Vagina (tissue), 2 donors: ENCODE results near the gene RFX2. TPM values are rescaled to one million over a fixed set of nuclear protein-coding genes. Genes with fewer than 3 reads are reported as not detected.
"Not testable (repeated sequence)": the region's sequence is repeated elsewhere in the genome, so short reads cannot be mapped to it uniquely, and the experiment has no call there.

ENCODE experiments used
- DNase-seq, 2 donors: peaks; one replicate each; pipeline ENCODE4 v3.0.0-alpha.2; 2017; ENCODE audit errors: extremely low spot score in 2 of 2
- H3K27ac ChIP-seq: fragments of 200-600 bp; sonication (generic); one replicate; pipeline ENCODE4 v1.5.1; 2019
- H3K27me3 ChIP-seq: fragments of 200-600 bp; sonication (generic); one replicate; pipeline ENCODE4 v1.5.1; 2019
- H3K36me3 ChIP-seq, 2 donors: fragments of 200-600 bp; sonication (generic); one replicate each; pipeline ENCODE4 v1.5.1; 2017 to 2019
- H3K4me1 ChIP-seq: fragments of 200-600 bp; sonication (generic); one replicate; pipeline ENCODE4 v1.5.1; 2019
- H3K4me3 ChIP-seq, 2 donors: fragments of 200-600 bp; sonication (generic); 1 replicate in 1 of 2; 2 replicates in 1 of 2; pipeline ENCODE4 v1.5.1; 2016 to 2019
- H3K9me3 ChIP-seq: fragments of 200-600 bp; sonication (generic); one replicate; pipeline ENCODE4 v1.5.1; 2019
- CTCF ChIP-seq, 3 experiments: fragments of 450-650 bp in 2 of 3; fragments of 200-600 bp in 1 of 3; sonication (generic) in 1 of 3; IDR thresholded peaks; one replicate each; pipeline ENCODE4 v1.5.1; 2017 to 2019; ENCODE audit warnings: antibody characterized with exemption in 3 of 3, mild to moderate bottlenecking in 2 of 3, moderate library complexity in 2 of 3
- POLR2A ChIP-seq, 2 donors: fragments of 450-650 bp; IDR thresholded peaks; one replicate each; pipeline ENCODE4 v1.6.1; 2017; ENCODE audit warnings: antibody characterized with exemption in 2 of 2, mild to moderate bottlenecking in 2 of 2, moderate library complexity in 2 of 2
- POLR2AphosphoS5 ChIP-seq, 2 donors: sonication (generic); formaldehyde crosslinking; IDR thresholded peaks; one replicate each; pipeline ENCODE4 v1.9.0; 2017; ENCODE audit warnings: antibody characterized with exemption in 2 of 2, mild to moderate bottlenecking in 2 of 2, low read depth in 1 of 2; ENCODE audit not compliant: insufficient read depth in 1 of 2
- intact Hi-C: fragments of 100-400 bp; cut with DNase I; formaldehyde crosslinking; loops from one replicate; pipeline ENCODE4 v1.15.1; 2023
- total RNA-seq: library from RNA; depleted of rRNA; stranded (reverse); fragments of >200 nt; gene quantifications from one replicate; pipeline ENCODE4 v1.2.3, GENCODE V29; 2016

RFX2 gene
- total RNA-seq, 1 donor from 2014 or later = 12.0 TPM

- Histone ChIP-seq H3K27ac (peak overlapping the region; percentile 90), H3K4me1 (peaks cover 81% of the 10 kb centered on the region), H3K4me3 (no peak overlapping the region), H3K27me3 (no peaks in the 10 kb centered on the region), H3K9me3 (no peaks in the 10 kb centered on the region), H3K36me3 (no peaks in the 10 kb centered on the region)
- no peak for DNase-seq
- TF ChIP-seq POLR2AphosphoS5 (IDR thresholded peaks at IDR 0.05; ENCODE audit: insufficient read depth in 1 of 2, low read depth in 1 of 2) (no peak), POLR2A (IDR thresholded peaks at IDR 0.05) (no peak), CTCF (IDR thresholded peaks at IDR 0.05) (no peak)
- intact Hi-C loops = no loop called here
Measured at GRCh38 chr19:5967571-5967970, 142.7 kb downstream of the RFX2 start.

GRCh38 chr19:5966941-5967340, 143.4 kb downstream of the RFX2 start:
- Histone ChIP-seq H3K27ac (peak overlapping the region; percentile 90), H3K4me1 (peaks cover 84% of the 10 kb centered on the region), H3K9me3 (no peaks in the 10 kb centered on the region), H3K4me3 (no peak overlapping the region), H3K36me3 (no peaks in the 10 kb centered on the region), H3K27me3 (no peaks in the 10 kb centered on the region)
- intact Hi-C loops = no loop called here
- TF ChIP-seq POLR2AphosphoS5 (IDR thresholded peaks at IDR 0.05; ENCODE audit: insufficient read depth in 1 of 2, low read depth in 1 of 2) (no peak), CTCF (IDR thresholded peaks at IDR 0.05) (no peak), POLR2A (IDR thresholded peaks at IDR 0.05) (no peak)
- no peak for DNase-seq

- H3K27ac ChIP-seq = peak overlapping the region; percentile 90
- no peak for TF ChIP-seq POLR2A (IDR thresholded peaks at IDR 0.05)
- TF ChIP-seq POLR2AphosphoS5 (IDR thresholded peaks at IDR 0.05; ENCODE audit: insufficient read depth in 1 of 2, low read depth in 1 of 2) = no peak
- TF ChIP-seq CTCF (IDR thresholded peaks at IDR 0.05) = no peak
- no peak for DNase-seq
- no peak overlapping the region for H3K4me3 ChIP-seq
- no peaks in the 10 kb centered on the region for H3K36me3 ChIP-seq
- intact Hi-C loops = no loop called here
- no peaks in the 10 kb centered on the region for H3K27me3 ChIP-seq
- H3K9me3 ChIP-seq = no peaks in the 10 kb centered on the region
- H3K4me1 ChIP-seq = peaks cover 88% of the 10 kb centered on the region
Measured at GRCh38 chr19:5966215-5966614, 144.1 kb downstream of the RFX2 start.

DNA sequence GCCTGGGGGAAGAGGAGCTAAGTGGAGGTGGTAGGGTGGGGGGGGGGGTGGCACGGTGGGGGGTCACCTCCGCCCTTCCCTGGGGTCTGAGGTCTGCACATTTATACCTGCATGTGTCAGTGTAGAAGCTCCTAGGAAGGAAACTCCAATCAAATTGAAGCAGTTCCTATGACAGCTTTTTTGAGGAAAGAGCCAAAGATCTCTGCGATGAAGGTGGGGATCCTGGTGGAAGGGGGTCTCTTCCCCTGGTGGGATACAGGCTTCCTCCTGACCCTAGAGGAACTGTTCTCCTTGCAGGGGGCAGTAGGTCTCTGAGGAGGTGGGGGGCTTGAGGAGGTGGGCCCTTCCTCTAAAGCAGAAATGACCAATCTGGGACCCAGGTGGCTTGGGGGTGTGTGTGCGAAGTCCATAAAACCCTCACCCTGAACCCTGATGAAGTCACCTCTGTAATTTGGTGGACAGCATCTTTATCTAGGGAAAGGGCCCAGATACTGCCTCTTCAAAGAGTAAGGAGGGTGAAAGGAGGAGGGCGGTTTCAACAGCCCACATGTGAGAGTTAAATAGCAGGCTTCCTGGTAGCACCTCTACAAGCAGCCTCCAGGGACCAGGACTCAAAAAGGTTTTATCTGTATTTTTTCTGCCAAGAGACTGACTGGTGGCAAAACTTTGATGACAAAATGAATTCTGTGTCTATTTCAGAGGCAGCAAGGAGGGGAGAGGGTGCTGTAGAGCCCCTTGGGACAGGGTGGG, 145.3 kb downstream of the RFX2 start:
- H3K36me3 ChIP-seq = no peaks in the 10 kb centered on the region
- TF ChIP-seq POLR2A (IDR thresholded peaks at IDR 0.05) (no peak), CTCF (IDR thresholded peaks at IDR 0.05) (no peak), POLR2AphosphoS5 (IDR thresholded peaks at IDR 0.05; ENCODE audit: insufficient read depth in 1 of 2, low read depth in 1 of 2) (no peak)
- H3K4me1 ChIP-seq = peaks cover 96% of the 10 kb centered on the region
- no peak overlapping the region for H3K4me3 ChIP-seq
- intact Hi-C loops = no loop called here
- H3K27me3 ChIP-seq = no peaks in the 10 kb centered on the region
- no peak overlapping the region for H3K27ac ChIP-seq
- no peaks in the 10 kb centered on the region for H3K9me3 ChIP-seq
- DNase-seq = no peak

- H3K4me3 ChIP-seq = no peak overlapping the region
- no peak for TF ChIP-seq POLR2A (IDR thresholded peaks at IDR 0.05)
- TF ChIP-seq CTCF (IDR thresholded peaks at IDR 0.05) = no peak
- no peak for TF ChIP-seq POLR2AphosphoS5 (IDR thresholded peaks at IDR 0.05; ENCODE audit: insufficient read depth in 1 of 2, low read depth in 1 of 2)
- H3K9me3 ChIP-seq = no peaks in the 10 kb centered on the region
- no peaks in the 10 kb centered on the region for H3K36me3 ChIP-seq
- intact Hi-C loops = no loop called here
- no peaks in the 10 kb centered on the region for H3K27me3 ChIP-seq
- H3K4me1 ChIP-seq = peaks cover 96% of the 10 kb centered on the region
- no peak overlapping the region for H3K27ac ChIP-seq
- no peak for DNase-seq
Measured at GRCh38 chr19:5963855-5964254, 146.4 kb downstream of the RFX2 start.

GRCh38 chr19:5963259-5963658, 147.0 kb downstream of the RFX2 start:
- peaks cover 95% of the 10 kb centered on the region for H3K4me1 ChIP-seq
- H3K36me3 ChIP-seq, DNase-seq, H3K9me3 ChIP-seq, intact Hi-C loops, H3K27ac ChIP-seq, H3K27me3 ChIP-seq, H3K4me3 ChIP-seq: not testable (repeated sequence)
